Fibroblast of gingiva (primary cell): Measurements from ENCODE around the gene CCDC57.

Experiments used
- DNase-seq: peaks from one replicate; pipeline ENCODE4 v3.0.0-alpha.2; 2011; ENCODE audit warnings: low read depth

CCDC57 gene

GRCh38 chr17:82060001-82060380 is 152.7 kb downstream of the CCDC57 start:
- DNase-seq: no peak

- no peak for DNase-seq
Measured at GRCh38 chr17:82059272-82060000, 153.2 kb downstream of the CCDC57 start.

- DNase-seq: no peak
Measured at GRCh38 chr17:82058855-82059249, 153.8 kb downstream of the CCDC57 start.

- no peak for DNase-seq
Measured at GRCh38 chr17:82058230-82058854, 154.3 kb downstream of the CCDC57 start.

GRCh38 chr17:82056729-82057621 is 155.7 kb downstream of the CCDC57 start:
- no peak for DNase-seq

- DNase-seq: no peak
Measured at GRCh38 chr17:82055965-82056728, 156.5 kb downstream of the CCDC57 start.

GRCh38 chr17:82055023-82055964 is 157.3 kb downstream of the CCDC57 start:
- no peak for DNase-seq

- no peak for DNase-seq
Measured at GRCh38 chr17:82054351-82055022, 158.2 kb downstream of the CCDC57 start.

GRCh38 chr17:82053556-82054263 is 158.9 kb downstream of the CCDC57 start:
- no peak for DNase-seq

- DNase-seq: no peak
Measured at GRCh38 chr17:82053130-82053529, 159.5 kb downstream of the CCDC57 start.

GRCh38 chr17:82052638-82053059 is 160.0 kb downstream of the CCDC57 start:
- no peak for DNase-seq

- DNase-seq: peak; percentile 48
Measured at GRCh38 chr17:82051776-82052637, 160.6 kb downstream of the CCDC57 start, which contains the start of the genes GPS1 and RFNG. TSS of gene GPS1 (plus strand) at chr17:82051898. CDS start at chr17:82051932, 34 bp downstream. TSS of gene RFNG (minus strand) at chr17:82051811. CDS start at chr17:82051766, 45 bp downstream.
